Activated naive CD4-positive, alpha-beta T cell treated with anti-CD3 and anti-CD28 coated beads, Interleukin-2, amount 50 U/mL, for 16 hours (primary cell): ENCODE measurements around the gene MGA.
A peak's percentile ranks its signal among the peaks of the same experiment; 100 is the strongest.

Source experiments
- DNase-seq: peaks from one replicate; pipeline ENCODE4 v3.0.0-alpha.2; 2020

Gene MGA

GRCh38 chr15:41810651-41811431 is 150.6 kb downstream of the MGA start:
- no peak for DNase-seq

- DNase-seq, result peak; percentile 74
Observed at GRCh38 chr15:41811432-41812195, 151.4 kb downstream of the MGA start.

DNA sequence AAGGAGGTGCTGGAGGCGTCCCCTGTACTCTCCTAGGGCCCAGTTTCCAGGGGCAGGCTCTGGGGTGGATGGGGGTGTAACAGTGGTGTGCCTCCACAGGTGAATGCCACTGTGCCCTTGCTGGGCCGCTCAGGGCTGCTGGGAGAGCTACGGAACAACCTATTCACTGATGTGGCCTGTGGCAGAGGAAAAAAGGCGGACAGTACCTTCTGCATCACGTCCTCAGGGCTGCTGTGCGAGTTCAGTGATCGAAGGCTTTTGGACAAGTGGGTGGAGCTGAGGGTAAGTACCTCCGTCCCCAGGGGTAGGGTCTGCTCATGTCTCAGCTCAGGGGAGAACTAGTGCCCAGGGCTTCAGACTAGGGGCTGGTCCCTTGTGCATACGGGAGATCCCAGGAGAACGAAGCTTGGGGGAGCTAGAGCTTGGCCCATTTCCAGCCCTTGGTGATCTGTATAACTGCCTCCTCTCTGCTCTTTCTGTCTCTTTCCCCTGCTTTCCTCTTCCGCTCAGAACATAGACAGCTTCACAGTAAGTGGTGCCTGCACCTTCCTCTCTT is 152.7 kb downstream of the MGA start:
- no peak for DNase-seq

DNA sequence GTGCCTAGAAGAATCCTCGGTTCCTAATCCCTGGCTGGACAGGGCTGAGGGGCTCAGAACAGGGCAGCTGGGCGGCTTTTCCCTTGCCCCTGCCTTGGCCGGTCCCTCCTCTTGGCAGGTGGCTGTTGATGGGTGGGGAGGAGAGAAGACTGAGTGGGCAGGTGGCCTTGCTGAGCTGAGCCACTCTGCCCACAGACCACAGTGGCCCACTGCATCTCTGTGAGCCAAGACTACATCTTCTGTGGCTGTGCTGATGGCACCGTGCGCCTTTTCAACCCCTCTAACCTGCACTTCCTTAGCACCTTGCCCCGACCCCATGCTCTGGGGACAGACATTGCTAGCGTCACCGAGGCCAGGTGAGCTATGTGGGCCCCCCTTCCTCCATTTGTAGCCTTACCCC is 153.2 kb downstream of the MGA start:
- DNase-seq, result no peak

GRCh38 chr15:41814534-41814933 is 154.3 kb downstream of the MGA start:
- no peak for DNase-seq

DNA sequence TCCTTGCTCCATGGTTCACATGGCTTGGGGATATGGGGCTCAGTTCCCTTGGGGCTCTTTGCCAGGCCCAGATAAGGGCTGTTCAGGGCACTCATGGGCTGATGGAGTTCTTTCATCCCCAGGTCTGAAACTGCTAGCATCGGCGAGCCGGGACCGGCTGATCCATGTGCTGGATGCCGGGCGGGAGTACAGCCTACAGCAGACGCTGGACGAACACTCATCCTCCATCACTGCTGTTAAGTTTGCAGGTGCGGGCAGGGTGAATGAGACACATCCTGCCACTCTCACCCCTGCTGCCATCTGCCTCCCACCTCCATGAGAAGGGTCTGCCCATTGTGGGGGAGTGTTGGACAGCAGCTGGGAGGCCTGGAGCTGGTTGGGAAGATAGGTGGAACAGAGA is 156.6 kb downstream of the MGA start:
- DNase-seq, result no peak

GRCh38 chr15:41817327-41817726 is 157.1 kb downstream of the MGA start:
- DNase-seq, result no peak

- DNase-seq, result no peak
Observed at GRCh38 chr15:41817781-41818180, 157.6 kb downstream of the MGA start.

GRCh38 chr15:41819455-41820050 is 159.3 kb downstream of the MGA start:
- DNase-seq, result no peak

GRCh38 chr15:41820791-41821423 is 160.7 kb downstream of the MGA start:
- DNase-seq, result no peak

- no peak for DNase-seq
Observed at GRCh38 chr15:41821831-41822230, 161.6 kb downstream of the MGA start.

DNA sequence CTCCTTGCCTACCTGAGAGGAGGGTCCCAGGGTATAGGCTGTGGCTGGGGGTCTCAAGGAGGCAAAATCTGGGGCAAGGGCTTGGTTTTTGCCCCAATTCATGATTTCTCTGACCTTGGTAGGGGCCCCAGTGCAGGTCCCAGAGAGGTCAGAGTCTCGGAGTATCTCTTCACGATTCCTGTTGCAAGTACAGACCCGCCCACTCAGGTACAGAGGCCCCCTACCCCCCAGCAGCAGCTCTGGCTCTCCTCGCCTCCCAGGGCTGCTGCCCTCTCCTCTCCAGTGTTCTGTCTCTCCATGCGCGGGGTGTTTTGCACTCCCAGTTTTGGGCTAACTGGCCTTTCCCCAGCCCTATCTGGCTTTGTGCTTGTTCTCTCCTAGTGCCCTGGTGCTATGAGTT is 162.3 kb downstream of the MGA start:
- DNase-seq, result no peak
